CD4-positive, alpha-beta T cell (primary cell): ENCODE results near the gene ANKZF1. TPM values are rescaled to one million over a fixed set of nuclear protein-coding genes. Genes with fewer than 3 reads are reported as not detected.
A peak's percentile ranks its signal among the peaks of the same experiment; 100 is the strongest.

ENCODE experiments used
- ATAC-seq: fragments of 200-7000 bp; cut with Tn5 transposase; one replicate; pipeline ENCODE4 v1.10.0; 2022; ENCODE audit warnings: mild to moderate bottlenecking; ENCODE audit not compliant: poor library complexity
- CTCF ChIA-PET: fragments of 350-600 bp; sonication (Branson Sonifier 250); formaldehyde crosslinking; loops from one replicate; lab custom pipeline; 2021; ENCODE audit warnings: antibody characterized with exemption, inconsistent platforms; lab: Charles Lee
- POLR2A ChIA-PET: fragments of 350-600 bp; sonication (Branson Sonifier 250); formaldehyde crosslinking; loops from one replicate; lab custom pipeline; 2021; ENCODE audit warnings: antibody characterized with exemption, inconsistent platforms; lab: Charles Lee
- DNase-seq, 14 experiments: peaks; one replicate each; pipeline ENCODE4 v3.0.0-alpha.2; 2013 to 2020; ENCODE audit warnings: mixed read lengths in 2 of 14
- H3K27ac ChIP-seq, 2 donors: one replicate each; pipeline versions ENCODE4 v1.5.1 to v1.7.0; 2013; ENCODE audit warnings: low read length in 2 of 2, low read depth in 1 of 2, mild to moderate bottlenecking in 1 of 2
- H3K27me3 ChIP-seq, 2 experiments: 1 replicate in 1 of 2; 2 replicates in 1 of 2; pipeline versions ENCODE4 v1.6.1 to v1.7.0; 2013; ENCODE audit warnings: low read length in 2 of 2, control low read depth in 1 of 2, mild to moderate bottlenecking in 1 of 2, moderate library complexity in 1 of 2; ENCODE audit not compliant: insufficient read depth in 2 of 2, control insufficient read depth in 1 of 2
- H3K36me3 ChIP-seq: one replicate; pipeline ENCODE4 v1.6.1; 2013; ENCODE audit warnings: low read length, control low read depth; ENCODE audit not compliant: insufficient read depth
- H3K4me1 ChIP-seq: one replicate; pipeline ENCODE4 v1.6.1; 2013; ENCODE audit warnings: low read length, control low read depth; ENCODE audit not compliant: insufficient read depth
- H3K4me3 ChIP-seq: one replicate; pipeline ENCODE4 v1.5.1; 2013; ENCODE audit warnings: mild to moderate bottlenecking, low read length, moderate library complexity
- H3K9me3 ChIP-seq, 2 experiments: 1 replicate in 1 of 2; 2 replicates in 1 of 2; pipeline versions ENCODE4 v1.6.1 to v1.7.0; 2013; ENCODE audit warnings: low read length in 2 of 2, mild to moderate bottlenecking in 2 of 2, control low read depth in 1 of 2, moderate library complexity in 1 of 2; ENCODE audit not compliant: control insufficient read depth in 1 of 2, insufficient read depth in 1 of 2
- H3K27ac Mint-ChIP-seq: one replicate; pipeline ENCODE4 v1.8.0; 2020; ENCODE audit warnings: mixed read lengths
- H3K27me3 Mint-ChIP-seq: one replicate; pipeline ENCODE4 v1.8.0; 2021; ENCODE audit warnings: mixed read lengths
- H3K36me3 Mint-ChIP-seq: one replicate; pipeline ENCODE4 v1.8.0; 2021; ENCODE audit warnings: low read depth, mixed read lengths
- H3K4me1 Mint-ChIP-seq: one replicate; pipeline ENCODE4 v1.8.0; 2021; ENCODE audit warnings: low read depth, mixed read lengths
- H3K4me3 Mint-ChIP-seq: one replicate; pipeline ENCODE4 v1.8.0; 2020; ENCODE audit warnings: mild to moderate bottlenecking, mixed read lengths
- H3K9me3 Mint-ChIP-seq: one replicate; pipeline ENCODE4 v1.8.0; 2020; ENCODE audit warnings: mixed read lengths
- CTCF ChIP-seq: fragments of 200-600 bp; IDR thresholded peaks from one replicate; pipeline ENCODE4 v1.8.0; 2022; ENCODE audit warnings: antibody characterized with exemption, mild to moderate bottlenecking
- intact Hi-C, 2 experiments: fragments of 100-400 bp; cut with DNase I in 1 of 2; cut with micrococcal nuclease in 1 of 2; formaldehyde crosslinking; loops; one replicate each; pipeline versions ENCODE4 v1.15.1 to v1.9.0; 2023 to 2025; cut with DNase I, micrococcal nuclease
- total RNA-seq, 174 experiments: library from RNA in 2 of 174; stranded (reverse) in 2 of 174; gene quantifications; one replicate each; pipeline ENCODE4 v1.2.3 and lab custom pipeline; 2021 to 2026

Gene ANKZF1
- total RNA-seq, 2 experiments from 2014 or later = 128 to 135 TPM

DNA sequence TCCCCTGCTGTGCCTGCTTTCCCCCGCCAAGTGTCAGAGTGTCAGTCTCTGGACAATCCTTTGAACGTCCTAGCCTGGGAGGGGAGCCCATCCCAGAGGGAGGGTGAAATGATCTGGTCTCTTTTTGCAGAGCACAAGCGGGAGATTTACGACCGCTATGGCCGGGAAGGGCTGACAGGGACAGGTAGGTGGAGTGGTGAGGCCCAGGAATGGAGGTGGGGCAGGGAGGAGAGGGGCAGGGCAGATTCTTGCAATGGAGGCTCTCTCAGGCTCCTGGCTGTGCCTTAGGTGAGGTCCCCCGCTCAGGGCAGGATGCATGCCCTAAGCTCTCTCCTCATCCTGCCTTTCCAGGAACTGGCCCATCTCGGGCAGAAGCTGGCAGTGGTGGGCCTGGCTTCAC, 52.0 kb downstream of the ANKZF1 start:
- Mint-ChIP-seq H3K27ac (peak overlapping the region; percentile 98), H3K4me1 (peaks cover 43% of the 10 kb centered on the region), H3K9me3 (no peaks in the 10 kb centered on the region), H3K27me3 (no peaks in the 10 kb centered on the region), H3K36me3 (peaks cover 63% of the 10 kb centered on the region), H3K4me3 (no peak overlapping the region)
- ATAC-seq (no peak), DNase-seq (no peak)
- Histone ChIP-seq H3K27me3 (no peaks in the 10 kb centered on the region), H3K4me3 (no peak overlapping the region), H3K4me1 (peaks cover 43% of the 10 kb centered on the region), H3K27ac (no peak overlapping the region), H3K9me3 (no peaks in the 10 kb centered on the region), H3K36me3 (peaks cover 57% of the 10 kb centered on the region)
- CTCF ChIA-PET = interaction anchor here (12.0 kb wide), 1 partner anchor 13 kb away, joined by 190 read pairs; no protein-coding TSS in a partner anchor
- TF ChIP-seq CTCF = no peak
- intact Hi-C loops = loop anchor here in 1 of 2 experiments (1.0 kb wide), 1 partner anchor 11 kb away; no protein-coding TSS in a partner anchor
- POLR2A ChIA-PET = interaction anchor here (1.5 to 7.5 kb wide), 3 partner anchors 13 to 107 kb away, joined by 3 to 202 read pairs (median 7); partner anchors contain the start of genes TUBA4A and TUBA4B

DNA sequence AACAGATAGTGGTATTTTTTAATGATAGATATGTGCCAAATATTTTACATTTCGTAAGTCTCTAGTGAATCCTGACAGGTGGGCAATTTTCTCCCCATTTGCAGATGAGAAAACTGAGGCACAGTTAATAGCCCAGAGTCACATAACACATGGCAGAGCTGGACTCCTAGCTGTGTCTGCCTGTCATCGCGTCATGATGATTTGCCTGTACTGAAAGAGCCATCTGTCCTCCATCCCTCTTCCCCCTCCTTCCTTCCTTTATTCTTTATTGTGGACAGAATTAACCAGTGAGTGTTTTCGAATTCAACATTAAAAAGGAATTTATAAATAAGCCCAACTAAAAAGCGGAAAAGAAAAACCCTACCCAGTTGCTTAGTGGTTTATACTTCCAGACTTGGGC, 52.8 kb downstream of the ANKZF1 start:
- ATAC-seq (no peak), DNase-seq (no peak)
- Mint-ChIP-seq H3K36me3 (peaks cover 67% of the 10 kb centered on the region), H3K4me1 (peaks cover 41% of the 10 kb centered on the region), H3K27me3 (no peaks in the 10 kb centered on the region), H3K4me3 (no peak overlapping the region), H3K27ac (peak overlapping the region; percentile 98), H3K9me3 (no peaks in the 10 kb centered on the region)
- no peaks in the 10 kb centered on the region for H3K9me3 ChIP-seq
- POLR2A ChIA-PET = interaction anchor here (1.5 to 7.5 kb wide), 3 partner anchors 13 to 106 kb away, joined by 3 to 202 read pairs (median 7); partner anchors contain the start of genes TUBA4A and TUBA4B
- peaks cover 41% of the 10 kb centered on the region for H3K4me1 ChIP-seq
- H3K36me3 ChIP-seq = peaks cover 58% of the 10 kb centered on the region
- no peak overlapping the region for H3K4me3 ChIP-seq
- TF ChIP-seq CTCF = no peak
- CTCF ChIA-PET = interaction anchor here (12.0 kb wide), 1 partner anchor 12 kb away, joined by 190 read pairs; no protein-coding TSS in a partner anchor
- intact Hi-C loops = no loop called here
- H3K27ac ChIP-seq = no peak overlapping the region
- H3K27me3 ChIP-seq = no peaks in the 10 kb centered on the region

GRCh38 chr2:219282943-219283581, 53.5 kb downstream of the ANKZF1 start:
- intact Hi-C loops = no loop called here
- H3K36me3 Mint-ChIP-seq = peaks cover 67% of the 10 kb centered on the region

More at GRCh38 chr2:219282943-219283581, 53.5 kb downstream of the ANKZF1 start:
- Mint-ChIP-seq H3K9me3 (no peaks in the 10 kb centered on the region), H3K4me1 (peaks cover 34% of the 10 kb centered on the region), H3K4me3 (peak overlapping the region; percentile 25), H3K27me3 (no peaks in the 10 kb centered on the region), H3K27ac (peak overlapping the region; percentile 98)
- ChIA-PET POLR2A (interaction anchor here (7.5 kb wide), 1 partner anchor 31 kb away, joined by 202 read pairs; the partner anchor contains the start of genes TUBA4A and TUBA4B), CTCF (interaction anchor here (12.0 kb wide), 1 partner anchor 12 kb away, joined by 190 read pairs; no protein-coding TSS in a partner anchor)
- no peak for TF ChIP-seq CTCF
- DNase-seq = no peak
- no peaks in the 10 kb centered on the region for H3K27me3 ChIP-seq
- no peak for ATAC-seq
- peaks cover 58% of the 10 kb centered on the region for H3K36me3 ChIP-seq
- H3K4me3 ChIP-seq = no peak overlapping the region
- peaks cover 34% of the 10 kb centered on the region for H3K4me1 ChIP-seq
- H3K9me3 ChIP-seq = no peaks in the 10 kb centered on the region
- no peak overlapping the region for H3K27ac ChIP-seq
